ENCODE results near the gene SPAG4.

SPAG4 gene

DNA sequence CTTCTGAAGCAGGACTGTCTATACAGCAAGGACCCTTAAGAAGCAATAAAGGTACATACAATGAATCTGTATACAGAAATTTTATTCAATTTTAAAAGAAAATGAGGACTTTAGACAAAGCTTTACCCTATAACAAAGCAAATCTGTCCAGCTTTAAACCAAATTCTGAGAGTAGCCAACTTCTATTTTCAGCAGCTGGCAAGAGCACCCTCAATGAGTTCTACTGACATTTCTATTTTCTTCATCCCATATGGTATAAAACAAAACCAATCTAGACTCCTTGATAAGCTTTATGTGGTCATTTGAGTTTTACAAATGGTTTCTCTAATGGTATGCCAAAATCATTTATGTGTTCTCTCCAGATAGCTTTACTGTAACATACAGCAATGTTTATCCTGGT is 36.3 kb downstream of the SPAG4 start:
- H3K27me3 Mint-ChIP-seq: no peaks in the 10 kb centered on the region
- H3K27ac Mint-ChIP-seq: peak overlapping the region; percentile 61
- H3K4me1 Mint-ChIP-seq (ENCODE audit: low read depth): peaks cover 62% of the 10 kb centered on the region
- peaks cover 60% of the 10 kb centered on the region for H3K36me3 Mint-ChIP-seq (ENCODE audit: low read depth)
- DNase-seq: no peak
- H3K9me3 Mint-ChIP-seq: no peaks in the 10 kb centered on the region
- no peak overlapping the region for H3K4me3 Mint-ChIP-seq

DNA sequence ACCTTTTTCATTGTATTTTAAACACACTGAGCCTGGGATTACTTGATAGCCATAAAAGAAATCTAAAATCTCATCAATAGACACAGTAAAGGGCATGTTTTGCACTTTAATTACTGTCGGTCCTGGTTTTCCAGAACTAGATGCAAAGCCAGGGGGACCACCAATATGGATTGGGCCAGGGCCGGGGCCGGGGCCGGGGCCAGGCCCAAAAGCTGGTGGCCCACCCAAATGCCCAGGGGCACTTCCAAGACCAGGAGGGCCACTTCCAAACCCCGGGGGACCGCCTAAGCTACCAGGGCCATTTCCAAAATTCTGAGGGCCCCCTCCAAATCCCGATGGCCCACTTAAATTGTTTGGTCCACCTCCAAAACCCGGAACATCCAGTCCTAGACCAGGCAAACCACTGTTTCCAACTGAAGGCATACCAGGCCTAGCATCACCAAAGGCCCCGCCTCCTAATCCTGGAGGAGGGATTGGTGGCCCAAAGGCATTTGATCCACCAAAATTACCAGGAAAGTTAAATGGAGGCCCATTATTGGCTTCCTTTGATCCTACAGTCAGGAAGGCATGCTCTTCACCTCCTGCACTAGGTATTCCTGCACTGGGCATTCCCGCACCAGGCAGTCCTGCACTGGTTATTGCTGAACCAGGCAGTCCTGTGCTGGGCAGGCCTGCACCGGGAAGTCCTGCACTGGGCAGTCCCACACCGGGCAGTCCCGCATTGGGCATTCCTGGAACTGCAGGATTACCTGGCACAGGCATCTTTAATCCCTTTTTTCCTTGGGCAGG is 37.2 kb downstream of the SPAG4 start:
- Mint-ChIP-seq H3K9me3 (no peaks in the 10 kb centered on the region), H3K4me1 (ENCODE audit: low read depth) (peaks cover 65% of the 10 kb centered on the region), H3K36me3 (ENCODE audit: low read depth) (peaks cover 62% of the 10 kb centered on the region), H3K4me3 (no peak overlapping the region), H3K27me3 (no peaks in the 10 kb centered on the region), H3K27ac (peak overlapping the region; percentile 61)
- no peak for DNase-seq

DNA sequence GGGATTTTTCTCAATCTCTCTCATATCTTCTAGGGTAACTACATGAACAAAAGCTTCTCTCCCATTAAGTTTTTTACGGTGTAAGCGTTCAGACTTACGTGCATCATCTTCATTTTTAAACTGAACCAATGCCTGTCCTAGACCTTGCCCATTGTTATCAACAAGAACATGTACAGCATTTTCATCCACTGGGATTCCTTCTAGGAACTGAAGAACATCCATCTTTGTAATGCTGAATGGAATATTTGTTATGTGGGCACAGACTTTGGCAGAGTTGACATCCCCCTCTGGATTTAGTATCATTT is 37.8 kb downstream of the SPAG4 start:
- peaks cover 61% of the 10 kb centered on the region for H3K36me3 Mint-ChIP-seq (ENCODE audit: low read depth)
- no peak overlapping the region for H3K27ac Mint-ChIP-seq
- DNase-seq: no peak
- H3K4me3 Mint-ChIP-seq: no peak overlapping the region
- no peaks in the 10 kb centered on the region for H3K9me3 Mint-ChIP-seq
- H3K27me3 Mint-ChIP-seq: no peaks in the 10 kb centered on the region
- H3K4me1 Mint-ChIP-seq (ENCODE audit: low read depth): peaks cover 64% of the 10 kb centered on the region

DNA sequence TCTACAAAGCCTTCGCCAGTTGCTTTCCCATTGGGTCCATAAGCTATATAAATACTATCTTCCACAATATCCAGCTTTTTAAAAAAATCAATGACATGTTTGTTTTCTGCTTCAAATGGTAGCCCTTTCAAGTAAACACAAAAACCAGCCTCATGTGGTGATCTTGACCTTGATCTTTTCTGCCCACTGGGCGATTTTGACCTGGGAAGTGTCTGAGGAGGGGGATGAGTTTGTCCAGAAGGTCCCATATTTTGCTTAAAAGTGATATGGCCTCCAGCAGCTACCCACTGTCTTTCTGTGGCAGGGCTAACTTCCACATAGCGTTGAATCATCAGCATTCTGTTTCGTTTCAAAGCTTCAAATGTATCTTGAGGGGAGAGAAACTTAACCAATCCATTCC is 38.3 kb downstream of the SPAG4 start:
- Mint-ChIP-seq H3K4me3 (no peak overlapping the region), H3K27ac (no peak overlapping the region), H3K4me1 (ENCODE audit: low read depth) (peaks cover 61% of the 10 kb centered on the region), H3K9me3 (no peaks in the 10 kb centered on the region), H3K27me3 (no peaks in the 10 kb centered on the region), H3K36me3 (ENCODE audit: low read depth) (peaks cover 60% of the 10 kb centered on the region)
- DNase-seq: no peak

DNA sequence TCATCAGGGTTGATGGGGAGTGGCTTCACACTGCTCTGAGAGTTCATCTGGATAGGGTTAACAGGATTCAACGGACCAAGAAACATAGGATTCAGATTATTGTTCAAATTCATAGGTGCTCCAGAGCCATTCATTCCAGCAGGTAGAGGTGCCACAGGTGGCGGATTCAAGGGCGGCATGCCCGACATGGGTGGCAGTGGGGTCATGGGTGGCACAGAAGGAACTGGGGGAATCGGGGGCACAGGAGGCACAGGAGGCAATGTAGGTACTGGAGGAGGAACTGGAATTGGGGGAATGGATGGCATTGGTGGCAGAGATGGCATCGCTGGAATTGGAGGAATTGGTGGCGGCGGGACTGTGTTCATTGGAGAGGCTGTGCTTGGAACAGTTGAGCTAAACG is 38.8 kb downstream of the SPAG4 start:
- Mint-ChIP-seq H3K36me3 (ENCODE audit: low read depth) (peaks cover 59% of the 10 kb centered on the region), H3K9me3 (no peaks in the 10 kb centered on the region), H3K4me1 (ENCODE audit: low read depth) (peaks cover 61% of the 10 kb centered on the region)

DNA sequence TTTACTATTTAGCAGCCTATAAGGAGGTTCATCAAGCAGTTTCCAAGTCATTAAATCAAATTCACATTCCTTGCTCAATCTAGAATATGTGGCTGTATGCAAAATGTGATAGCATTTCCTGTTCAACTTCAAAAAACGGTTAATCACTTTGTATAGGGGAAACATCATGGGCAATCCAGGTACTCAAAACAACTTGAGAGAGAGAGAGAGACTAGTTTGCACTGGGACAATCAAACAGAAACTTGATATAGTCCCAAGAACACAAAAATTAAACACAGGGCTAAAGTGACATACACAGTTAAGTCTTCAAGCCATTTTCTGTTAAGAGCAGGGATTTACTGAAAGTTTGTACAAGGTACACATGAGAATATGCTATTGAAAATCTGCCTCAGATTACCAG is 41.6 kb downstream of the SPAG4 start:
- peaks cover 51% of the 10 kb centered on the region for H3K36me3 Mint-ChIP-seq (ENCODE audit: low read depth)

More for the DNA sequence above, 38.8 kb downstream of the SPAG4 start:
- Mint-ChIP-seq H3K4me3 (no peak overlapping the region), H3K27me3 (no peaks in the 10 kb centered on the region), H3K27ac (no peak overlapping the region)
- no peak for DNase-seq

DNA sequence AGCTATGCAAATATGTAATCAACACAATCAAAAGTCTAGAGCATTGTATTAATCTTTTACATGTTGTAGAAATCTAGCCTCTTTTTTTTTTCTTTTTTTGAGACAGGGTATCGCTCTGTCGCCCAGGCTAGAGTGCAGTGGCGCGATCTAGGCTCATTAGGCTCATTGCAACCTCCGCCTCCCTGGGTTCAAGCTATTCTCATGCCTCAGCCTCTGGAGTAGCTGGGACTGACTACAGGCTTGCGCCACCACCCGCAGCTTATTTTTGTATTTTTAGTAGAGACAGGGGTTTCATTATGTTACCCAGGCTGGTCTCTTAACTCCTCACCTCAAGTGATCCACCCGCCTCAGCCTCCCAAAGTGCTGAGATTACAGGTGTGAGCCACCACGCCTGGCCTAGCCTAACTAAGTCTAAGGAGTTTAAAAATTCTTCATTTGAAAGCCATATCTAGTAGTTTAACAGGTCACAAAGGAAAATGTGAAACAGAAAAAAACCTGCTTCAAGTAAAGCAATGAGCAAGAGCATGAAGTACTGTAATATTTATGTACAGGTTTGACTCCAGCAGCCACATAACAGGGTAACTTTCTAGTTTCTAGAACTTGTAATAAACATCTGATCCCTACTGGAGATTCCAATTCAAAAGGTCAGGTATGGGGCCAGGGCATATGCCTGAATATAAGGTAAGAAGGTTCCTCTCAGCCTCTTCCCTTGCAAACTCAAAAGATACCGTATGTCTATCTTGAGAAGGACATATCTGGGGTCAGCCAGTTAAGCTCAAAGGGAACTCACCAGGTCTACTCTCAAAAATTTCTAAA is 44.7 kb downstream of the SPAG4 start:
- Mint-ChIP-seq H3K4me1 (ENCODE audit: low read depth) (peaks cover 68% of the 10 kb centered on the region), H3K27ac (peak overlapping the region; percentile 95), H3K4me3 (peak overlapping the region; percentile 96), H3K36me3 (ENCODE audit: low read depth) (peaks cover 75% of the 10 kb centered on the region), H3K9me3 (no peaks in the 10 kb centered on the region), H3K27me3 (no peaks in the 10 kb centered on the region)
- peak; percentile 59 for DNase-seq

More for the DNA sequence above, 41.6 kb downstream of the SPAG4 start:
- Mint-ChIP-seq H3K9me3 (no peaks in the 10 kb centered on the region), H3K4me3 (peak overlapping the region; percentile 43), H3K27me3 (no peaks in the 10 kb centered on the region), H3K4me1 (ENCODE audit: low read depth) (peaks cover 59% of the 10 kb centered on the region), H3K27ac (peak overlapping the region; percentile 84)
- no peak for DNase-seq

DNA sequence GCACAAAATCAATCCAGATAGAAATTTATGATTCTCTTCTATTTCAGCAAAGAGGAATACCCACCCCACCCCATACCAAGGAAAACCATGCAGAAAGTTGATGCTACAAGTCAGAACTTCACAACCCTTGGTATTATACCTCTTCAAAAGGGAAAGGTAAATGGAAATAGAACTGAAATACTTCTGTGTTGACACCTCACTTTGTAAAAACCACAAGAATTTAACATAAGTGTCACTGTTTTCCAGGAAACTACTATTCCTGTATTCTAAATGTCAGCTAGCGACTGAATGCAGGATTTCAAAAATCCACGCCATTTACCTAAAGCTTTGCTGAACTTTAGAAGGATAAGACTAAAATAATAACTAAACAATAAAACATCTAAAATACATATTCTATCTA is 45.4 kb downstream of the SPAG4 start:
- Mint-ChIP-seq H3K4me3 (peak overlapping the region; percentile 96), H3K27ac (peak overlapping the region; percentile 95), H3K27me3 (no peaks in the 10 kb centered on the region), H3K36me3 (ENCODE audit: low read depth) (peaks cover 75% of the 10 kb centered on the region), H3K9me3 (no peaks in the 10 kb centered on the region), H3K4me1 (ENCODE audit: low read depth) (peaks cover 65% of the 10 kb centered on the region)
- DNase-seq: no peak

DNA sequence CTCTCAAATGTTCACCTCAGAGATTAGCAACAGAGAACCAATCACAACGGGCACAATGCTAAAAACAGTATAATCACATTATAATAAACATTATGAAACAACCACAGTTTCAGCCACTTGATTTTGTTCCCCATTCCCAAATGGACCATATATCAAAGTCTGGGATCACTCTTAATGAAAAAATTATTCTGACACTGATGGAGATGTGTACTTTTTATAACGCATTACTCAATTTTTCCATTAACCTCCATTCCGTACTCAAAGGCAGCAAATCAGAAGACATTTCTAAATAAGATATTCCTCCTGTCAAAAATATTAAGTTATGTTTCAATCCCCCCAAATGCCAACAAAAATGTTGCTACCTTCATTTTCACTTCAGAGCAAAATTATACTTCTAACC is 46.3 kb downstream of the SPAG4 start:
- no peak for DNase-seq
- Mint-ChIP-seq H3K4me3 (peak overlapping the region; percentile 96), H3K27me3 (no peaks in the 10 kb centered on the region), H3K27ac (peak overlapping the region; percentile 95), H3K36me3 (ENCODE audit: low read depth) (peaks cover 66% of the 10 kb centered on the region), H3K9me3 (no peaks in the 10 kb centered on the region), H3K4me1 (ENCODE audit: low read depth) (peaks cover 57% of the 10 kb centered on the region)

DNA sequence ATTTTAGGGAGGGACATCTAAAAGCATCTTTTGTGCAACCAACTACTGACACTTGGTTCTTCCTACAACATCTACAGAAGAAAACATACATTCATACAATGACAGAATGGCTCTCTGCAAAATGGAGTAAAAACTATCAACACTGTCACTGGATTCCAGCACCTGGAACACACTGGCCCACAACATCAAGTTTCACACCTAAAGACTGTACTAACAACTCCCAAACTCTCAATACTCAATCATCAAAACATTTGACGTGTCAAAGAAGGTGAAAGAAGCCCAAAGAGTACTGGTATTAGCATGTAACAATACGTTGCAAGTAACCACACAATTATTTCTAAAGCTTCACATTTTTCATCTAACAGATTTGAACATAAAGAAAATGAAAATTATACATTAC is 46.9 kb downstream of the SPAG4 start:
- Mint-ChIP-seq H3K4me3 (peak overlapping the region; percentile 96), H3K27ac (peak overlapping the region; percentile 95), H3K9me3 (no peaks in the 10 kb centered on the region), H3K36me3 (ENCODE audit: low read depth) (peaks cover 63% of the 10 kb centered on the region), H3K27me3 (no peaks in the 10 kb centered on the region), H3K4me1 (ENCODE audit: low read depth) (peaks cover 51% of the 10 kb centered on the region)
- DNase-seq: no peak

DNA sequence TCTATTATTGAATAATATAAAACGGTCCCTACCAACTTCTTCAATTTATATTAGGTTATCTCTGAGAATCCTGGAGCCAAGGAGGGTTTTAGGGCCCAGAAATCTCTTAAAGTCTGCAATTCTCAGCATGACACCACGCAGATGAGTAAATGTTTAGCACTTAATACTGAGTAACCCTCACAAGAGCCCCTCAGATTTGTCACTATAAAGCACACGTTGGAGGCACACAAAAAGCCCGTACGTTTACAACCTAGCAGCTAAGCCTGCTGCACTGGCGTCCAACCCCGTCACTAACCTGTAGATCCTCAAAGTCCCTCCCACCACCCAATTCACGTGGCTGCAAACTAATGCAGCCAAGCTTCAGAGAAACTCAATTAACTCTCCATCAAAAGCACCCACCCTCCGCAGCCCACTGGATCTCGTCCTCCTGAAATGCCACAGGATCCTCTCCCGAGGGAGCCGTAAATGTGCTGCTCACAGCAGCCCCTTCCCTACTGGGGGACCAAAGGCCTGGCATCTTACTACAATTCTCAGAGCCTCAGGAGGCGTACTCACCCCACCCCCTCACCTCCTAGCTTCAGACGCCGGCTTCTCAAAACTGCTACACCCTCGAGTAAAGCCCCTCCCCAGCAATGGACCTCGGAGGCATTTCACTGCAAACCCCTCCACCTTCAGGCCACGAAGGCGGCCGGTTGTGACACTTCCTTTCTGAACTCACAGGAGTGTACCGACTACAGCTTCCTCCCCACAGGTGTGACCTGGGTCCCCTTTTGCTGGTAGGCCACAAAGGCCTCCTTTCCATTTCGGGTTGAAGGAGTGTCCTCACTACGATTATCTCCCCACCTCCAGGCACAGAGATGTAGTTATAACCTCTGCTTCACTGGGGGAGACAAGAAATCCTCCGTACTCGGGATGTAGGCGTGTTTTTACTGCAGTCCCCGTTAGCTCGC is 48.2 kb downstream of the SPAG4 start:
- peak; percentile 74 for DNase-seq
- peaks cover 43% of the 10 kb centered on the region for H3K4me1 Mint-ChIP-seq (ENCODE audit: low read depth)

DNA sequence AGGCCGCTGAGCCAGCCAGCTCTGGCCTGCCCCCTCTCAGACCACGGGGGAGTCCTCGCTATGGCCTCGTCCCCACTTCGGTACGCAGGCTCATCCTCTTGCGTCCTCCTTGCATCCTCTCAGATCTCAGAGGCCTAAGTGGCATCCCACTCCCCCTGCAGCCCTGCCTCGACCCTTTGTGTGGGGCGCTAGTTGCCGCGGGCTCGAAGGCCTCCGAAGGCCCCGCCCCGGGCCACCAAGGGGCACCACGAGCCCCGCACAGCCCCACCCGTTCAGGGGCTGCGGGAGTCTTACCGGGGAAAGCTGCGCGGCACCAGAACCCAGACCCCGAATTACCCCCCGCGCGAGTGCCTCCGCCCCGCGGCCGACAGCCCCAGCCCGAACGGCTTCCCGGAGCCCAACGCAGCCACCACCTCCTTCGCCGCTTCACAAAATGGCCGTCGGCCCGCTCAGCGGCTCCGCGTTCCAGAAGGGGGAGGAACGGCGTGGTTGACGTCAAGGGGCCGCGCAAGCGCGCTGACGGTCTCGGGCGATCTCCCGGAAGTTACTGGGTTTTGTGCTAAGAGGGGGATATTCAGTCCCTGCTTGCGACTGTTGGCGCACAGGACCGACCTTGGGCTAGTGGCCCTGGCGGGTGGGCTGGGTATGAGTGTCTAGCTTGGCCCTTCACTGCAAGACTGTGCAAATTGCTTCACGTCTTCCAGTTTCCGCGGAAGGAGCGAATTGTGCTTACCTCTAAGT is 49.0 kb downstream of the SPAG4 start, which contains the start of the genes CPNE1 and RBM12:
Gene CPNE1 (minus strand): TSS at position 435 of the 741 bp plus-strand sequence. CDS start 31,977 bp downstream, outside the sequence.
Gene RBM12 (minus strand): TSS at position 435 of the 741 bp plus-strand sequence. CDS start 9,578 bp downstream, outside the sequence.
- H3K36me3 Mint-ChIP-seq (ENCODE audit: low read depth): peaks cover 67% of the 10 kb centered on the region
- H3K9me3 Mint-ChIP-seq: no peaks in the 10 kb centered on the region
- peak; percentile 96 for DNase-seq
- H3K27me3 Mint-ChIP-seq: no peaks in the 10 kb centered on the region
- peak within 1 kb of the TSS; percentile 95 for H3K27ac Mint-ChIP-seq
- H3K4me3 Mint-ChIP-seq: peak within 1 kb of the TSS; percentile 96
- peaks cover 36% of the 10 kb centered on the region for H3K4me1 Mint-ChIP-seq (ENCODE audit: low read depth)

More for the DNA sequence above, 48.2 kb downstream of the SPAG4 start:
- Mint-ChIP-seq H3K4me3 (peak overlapping the region; percentile 96), H3K27me3 (no peaks in the 10 kb centered on the region), H3K9me3 (no peaks in the 10 kb centered on the region), H3K36me3 (ENCODE audit: low read depth) (peaks cover 65% of the 10 kb centered on the region), H3K27ac (peak overlapping the region; percentile 95)

DNA sequence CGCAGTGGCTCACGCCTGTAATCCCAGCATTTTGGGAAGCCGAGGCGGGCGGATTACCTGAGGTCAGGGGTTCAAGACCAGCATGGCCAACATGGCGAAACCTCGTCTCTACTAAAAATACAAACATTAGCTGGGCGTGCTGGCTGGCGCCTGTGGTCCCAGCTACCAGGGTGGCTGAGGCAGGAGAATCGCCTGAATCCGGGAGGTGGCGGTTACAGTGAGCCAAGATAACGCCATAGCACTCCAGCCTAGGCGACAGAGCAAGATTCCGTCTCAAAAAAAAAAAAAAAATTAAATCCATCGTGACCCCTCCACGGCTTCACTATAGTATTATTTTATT is 50.3 kb downstream of the SPAG4 start:
- Mint-ChIP-seq H3K4me1 (ENCODE audit: low read depth) (peaks cover 23% of the 10 kb centered on the region), H3K36me3 (ENCODE audit: low read depth) (peaks cover 72% of the 10 kb centered on the region), H3K9me3 (no peaks in the 10 kb centered on the region), H3K27me3 (no peaks in the 10 kb centered on the region), H3K4me3 (peak overlapping the region; percentile 34), H3K27ac (peak overlapping the region; percentile 73)
- no peak for DNase-seq

All from activated T-cell treated with anti-CD3 and anti-CD28 coated beads, Interleukin-2, amount 50 U/mL, for 24 hours (primary cell).